Astrocyte of the cerebellum (primary cell): ENCODE results near the gene PEX10.

Experiments
- DNase-seq: peaks from one replicate; pipeline ENCODE4 v3.0.0-alpha.2; 2011; ENCODE audit warnings: low read depth
- H3K4me3 ChIP-seq: 2 replicates; pipeline ENCODE4 v1.5.1; 2011; ENCODE audit warnings: mild to moderate bottlenecking, low read depth, low read length, moderate library complexity
- CTCF ChIP-seq: IDR thresholded peaks from 2 replicates; pipeline ENCODE4 v1.5.1; 2012; ENCODE audit warnings: low read length, low read depth, moderate library complexity, mild to moderate bottlenecking; ENCODE audit errors: missing control alignments
- in situ Hi-C: cut with HindIII; loops from 2 replicates; pipeline ENCODE4 v1.10.0; 2017; ENCODE audit warnings: low sequenced_read_pairs

The PEX10 gene

GRCh38 chr1:2388004-2388913 lies 24.1 kb downstream of the PEX10 start:
- no peak for DNase-seq
- in situ Hi-C loops, result no loop called here
- H3K4me3 ChIP-seq, result no peak overlapping the region
- TF ChIP-seq CTCF, result no peak

- no peak for TF ChIP-seq CTCF
- in situ Hi-C loops, result no loop called here
- no peak for DNase-seq
- H3K4me3 ChIP-seq, result no peak overlapping the region
Observed at GRCh38 chr1:2386636-2387611, 25.4 kb downstream of the PEX10 start.

- no peak for DNase-seq
- H3K4me3 ChIP-seq, result no peak overlapping the region
- in situ Hi-C loops, result no loop called here
- TF ChIP-seq CTCF, result no peak
Observed at GRCh38 chr1:2385606-2386280, 26.6 kb downstream of the PEX10 start.

GRCh38 chr1:2384941-2385481 lies 27.4 kb downstream of the PEX10 start:
- no peak for DNase-seq
- in situ Hi-C loops, result no loop called here
- no peak overlapping the region for H3K4me3 ChIP-seq
- no peak for TF ChIP-seq CTCF

GRCh38 chr1:2384130-2384860 lies 28.1 kb downstream of the PEX10 start:
- H3K4me3 ChIP-seq, result no peak overlapping the region
- no peak for DNase-seq
- no peak for TF ChIP-seq CTCF
- in situ Hi-C loops, result no loop called here
